Endothelial cell (in vitro differentiated cells): Measurements from ENCODE around the gene UFD1. TPM values are rescaled to one million over a fixed set of nuclear protein-coding genes. Genes with fewer than 3 reads are reported as not detected.
"Not testable (repeated sequence)": the region's sequence is repeated elsewhere in the genome, so short reads cannot be mapped to it uniquely, and the experiment has no call there.

Experiments used
- DNase-seq: peaks from one replicate; pipeline ENCODE4 v3.0.0; 2021; ENCODE audit warnings: low spot score
- H3K27ac Mint-ChIP-seq: one replicate; pipeline ENCODE4 v1.8.0; 2021; ENCODE audit warnings: mixed read lengths, inconsistent platforms; ENCODE audit not compliant: unreplicated experiment
- H3K27me3 Mint-ChIP-seq: one replicate; pipeline ENCODE4 v1.8.0; 2021; ENCODE audit warnings: mild to moderate bottlenecking, moderate library complexity, mixed read lengths, inconsistent platforms; ENCODE audit not compliant: unreplicated experiment
- H3K36me3 Mint-ChIP-seq: one replicate; pipeline ENCODE4 v1.8.0; 2021; ENCODE audit warnings: mild to moderate bottlenecking, low read depth, mixed read lengths, inconsistent platforms; ENCODE audit not compliant: unreplicated experiment
- H3K4me1 Mint-ChIP-seq: one replicate; pipeline ENCODE4 v1.8.0; 2021; ENCODE audit warnings: mild to moderate bottlenecking, mixed read lengths, inconsistent platforms; ENCODE audit not compliant: unreplicated experiment
- H3K4me3 Mint-ChIP-seq: one replicate; pipeline ENCODE4 v1.8.0; 2021; ENCODE audit warnings: mild to moderate bottlenecking, mixed read lengths, inconsistent platforms; ENCODE audit not compliant: unreplicated experiment
- H3K9me3 Mint-ChIP-seq: one replicate; pipeline ENCODE4 v1.8.0; 2021; ENCODE audit warnings: mixed read lengths, inconsistent platforms; ENCODE audit not compliant: unreplicated experiment
- CTCF ChIP-seq: fragments of 200-600 bp; sonication (generic); IDR thresholded peaks from one replicate; pipeline ENCODE4 v1.5.0; 2021; ENCODE audit warnings: antibody characterized with exemption; ENCODE audit not compliant: unreplicated experiment
- total RNA-seq: library from RNA; stranded (reverse); fragmentation: NEBNext Ultra II Directional; extraction: Animal tissue kit (Norgen Biotek cat#: 25700); gene quantifications from one replicate; pipeline ENCODE4 v1.2.1, GENCODE V29; 2021; ENCODE audit not compliant: unreplicated experiment

The UFD1 gene
- total RNA-seq, 1 donor from 2014 or later = 86.2 TPM

GRCh38 chr22:19442166-19442565, 36.8 kb downstream of the UFD1 start:
- no peak for TF ChIP-seq CTCF
- H3K4me3 Mint-ChIP-seq = no peak overlapping the region
- peaks cover 16% of the 10 kb centered on the region for H3K36me3 Mint-ChIP-seq
- H3K4me1 Mint-ChIP-seq = peaks cover 30% of the 10 kb centered on the region
- no peaks in the 10 kb centered on the region for H3K9me3 Mint-ChIP-seq
- peak overlapping the region; percentile 86 for H3K27ac Mint-ChIP-seq
- DNase-seq = no peak
- peaks cover 7% of the 10 kb centered on the region for H3K27me3 Mint-ChIP-seq

GRCh38 chr22:19440411-19441195, 38.4 kb downstream of the UFD1 start:
- TF ChIP-seq CTCF = no peak
- DNase-seq = no peak
- peaks cover 24% of the 10 kb centered on the region for H3K4me1 Mint-ChIP-seq
- H3K27ac Mint-ChIP-seq = no peak overlapping the region
- H3K4me3 Mint-ChIP-seq = no peak overlapping the region
- H3K9me3 Mint-ChIP-seq = no peaks in the 10 kb centered on the region
- peaks cover 16% of the 10 kb centered on the region for H3K36me3 Mint-ChIP-seq
- H3K27me3 Mint-ChIP-seq = no peaks in the 10 kb centered on the region

- Mint-ChIP-seq H3K4me3 (no peak overlapping the region), H3K4me1 (peaks cover 14% of the 10 kb centered on the region), H3K36me3 (peaks cover 9% of the 10 kb centered on the region), H3K27me3 (no peaks in the 10 kb centered on the region), H3K27ac (no peak overlapping the region), H3K9me3 (no peaks in the 10 kb centered on the region)
- TF ChIP-seq CTCF = no peak
- DNase-seq = no peak
Observed at GRCh38 chr22:19438298-19438697, 40.7 kb downstream of the UFD1 start.

- not testable (repeated sequence) for DNase-seq, H3K27me3 Mint-ChIP-seq, H3K9me3 Mint-ChIP-seq, H3K36me3 Mint-ChIP-seq
- Mint-ChIP-seq H3K27ac (peak overlapping the region; percentile 70), H3K4me1 (peaks cover 19% of the 10 kb centered on the region), H3K4me3 (peak overlapping the region; percentile 7)
Observed at GRCh38 chr22:19436444-19437161, 42.4 kb downstream of the UFD1 start.

GRCh38 chr22:19434829-19435580, 44.0 kb downstream of the UFD1 start:
- Mint-ChIP-seq H3K27me3 (peaks cover 2% of the 10 kb centered on the region), H3K27ac (no peak overlapping the region), H3K9me3 (no peaks in the 10 kb centered on the region), H3K4me1 (peaks cover 27% of the 10 kb centered on the region), H3K4me3 (no peak overlapping the region), H3K36me3 (peaks cover 4% of the 10 kb centered on the region)
- TF ChIP-seq CTCF = no peak
- no peak for DNase-seq
